ENCODE results near the gene RSAD1. TPM values are rescaled to one million over a fixed set of nuclear protein-coding genes. Genes with fewer than 3 reads are reported as not detected.

RSAD1 gene
- total and polyA plus RNA-seq, 10 of the 15 experiments (the other 5 are each of a cell fraction or from before 2014, with no cell fraction given), result 2.5 to 28.1 (median 22.6) TPM

DNA sequence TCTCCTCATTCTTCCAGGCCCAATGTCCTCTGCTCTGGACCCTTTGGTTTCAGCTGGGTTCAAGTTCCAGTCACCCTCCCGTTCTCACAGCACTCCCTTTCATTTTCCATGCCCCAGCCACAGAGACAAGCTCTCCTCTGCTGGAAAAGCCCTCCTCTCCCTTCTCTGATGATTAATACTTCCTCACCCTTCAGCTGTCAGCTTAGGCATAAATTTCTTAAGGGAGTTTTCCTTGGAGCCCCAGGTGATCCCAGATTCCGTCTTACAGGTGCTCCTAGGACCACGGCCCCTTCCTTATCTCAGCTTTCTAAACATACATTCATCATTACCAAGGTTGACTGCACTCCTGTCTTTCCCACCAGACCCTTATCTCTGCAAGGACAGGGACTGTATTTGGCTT is 20.4 kb upstream of the RSAD1 start:
- ATAC-seq (no peak), FAIRE-seq (peak; percentile 52), DNase-seq (ENCODE audit: low read depth, low spot score) (no peak)
- ChIA-PET CTCF (interaction anchor here (1.0 to 1.2 kb wide), 2 partner anchors 21 to 238 kb away, joined by 3 to 4 read pairs; no protein-coding TSS in a partner anchor), POLR2A (no interaction called here), RAD21 (ENCODE audit: unreplicated experiment) (no interaction called here), SMC1A (ENCODE audit: uncharacterized antibody, unreplicated experiment) (interaction anchor here (0.5 to 1.3 kb wide), 4 partner anchors 9 to 96 kb away, joined by 3 to 5 read pairs (median 3); no protein-coding TSS in a partner anchor)
- TF ChIP-seq NFXL1 (IDR thresholded peaks at IDR 0.05; ENCODE audit: borderline replicate concordance) (no peak), PRDM15 (CRISPR knock-in tag; IDR thresholded peaks at IDR 0.05) (no peak), CHD4 (IDR thresholded peaks at IDR 0.05) (no peak), RUNX3 (IDR thresholded peaks at IDR 0.05; ENCODE audit: low read length) (no peak), BMI1 (IDR thresholded peaks at IDR 0.05; ENCODE audit: borderline replicate concordance) (no peak), ZNF207 (IDR thresholded peaks at IDR 0.05; ENCODE audit: borderline replicate concordance) (no peak), HDAC2 (IDR thresholded peaks at IDR 0.05) (no peak), KAT2A (conservative IDR thresholded peaks at IDR 0.05; ENCODE audit: control insufficient read depth, low read depth, low read length) (no peak), CBX3 (IDR thresholded peaks at IDR 0.05; ENCODE audit: borderline replicate concordance, low read depth) (no peak)
- no peaks in the 10 kb centered on the region for H4K20me1 ChIP-seq (ENCODE audit: control insufficient read depth, insufficient read depth)
- H3K9ac ChIP-seq (ENCODE audit: control insufficient read depth, insufficient read depth, low read length), result no peak overlapping the region
- no peak overlapping the region for H3K4me2 ChIP-seq (ENCODE audit: control insufficient read depth, insufficient read depth)
- H3K4me1 ChIP-seq (ENCODE audit: control insufficient read depth, insufficient read depth, low read length), result no peaks in the 10 kb centered on the region
- 53% methylated on average over 3 of the region's 3 CpGs for WGBS (ENCODE audit: insufficient coverage, insufficient replicate concordance, low lambda C conversion rate, missing lambda C conversion rate)
- BruUV-seq (replicated peaks), result no TSS peak
- no peaks in the 10 kb centered on the region for H3K36me3 ChIP-seq (ENCODE audit: control insufficient read depth in 2 of 2, insufficient read depth in 2 of 2, low read length in 1 of 2)
- H3K27ac ChIP-seq (ENCODE audit: control insufficient read depth, insufficient read depth), result no peak overlapping the region
- no peaks in the 10 kb centered on the region for H3K9me3 ChIP-seq (replicated peaks; ENCODE audit: control insufficient read depth, insufficient read depth, low read length)
- H3K79me2 ChIP-seq (ENCODE audit: control insufficient read depth, insufficient read depth, low read length), result no peaks in the 10 kb centered on the region
- intact Hi-C loops (cut with micrococcal nuclease; ENCODE audit: unreplicated experiment), result no loop called here
- H3K27me3 ChIP-seq (replicated peaks in 1 of 2; ENCODE audit: control insufficient read depth in 2 of 2, insufficient read depth in 2 of 2, low read length in 1 of 2), result no peaks in the 10 kb centered on the region
- in situ Hi-C loops (cut with MboI), result no loop called here
- H2AFZ ChIP-seq (ENCODE audit: control insufficient read depth, low read depth, low read length), result no peak overlapping the region
- H3K4me3 ChIP-seq, result no peak overlapping the region

Data from GM12878 (cell line).